SKM-1 (cell line): ENCODE data around the gene ADCY3.

Source experiments
- DNase-seq: peaks from one replicate; lab custom pipeline; 2025; ENCODE audit not compliant: unreplicated experiment; lab: John Stamatoyannopoulos, UW

Gene ADCY3

GRCh38 chr2:24920098-24920808 is at the start of gene ADCY3:
Gene ADCY3 (minus strand): TSS chr2:24920237. CDS start chr2:24918987, 1,250 bp downstream.
- no peak for DNase-seq

GRCh38 chr2:24969784-24970183 is 49.7 kb upstream of the ADCY3 start:
- DNase-seq, result no peak

- no peak for DNase-seq
Observed at GRCh38 chr2:24961903-24962302, 41.9 kb upstream of the ADCY3 start.

GRCh38 chr2:24959761-24960160 is 39.7 kb upstream of the ADCY3 start:
- DNase-seq, result no peak

- DNase-seq, result no peak
Observed at GRCh38 chr2:24958411-24958935, 38.4 kb upstream of the ADCY3 start.

GRCh38 chr2:24957976-24958375 is 37.9 kb upstream of the ADCY3 start:
- DNase-seq, result no peak

- no peak for DNase-seq
Observed at GRCh38 chr2:24957221-24957620, 37.2 kb upstream of the ADCY3 start.

GRCh38 chr2:24955921-24956320 is 35.9 kb upstream of the ADCY3 start:
- no peak for DNase-seq

- DNase-seq, result no peak
Observed at GRCh38 chr2:24955232-24955631, 35.2 kb upstream of the ADCY3 start.

GRCh38 chr2:24950102-24950501 is 30.1 kb upstream of the ADCY3 start:
- no peak for DNase-seq

GRCh38 chr2:24948506-24948905 is 28.5 kb upstream of the ADCY3 start:
- DNase-seq, result no peak

- no peak for DNase-seq
Observed at GRCh38 chr2:24947561-24948157, 27.6 kb upstream of the ADCY3 start.

GRCh38 chr2:24945907-24946306 is 25.9 kb upstream of the ADCY3 start:
- DNase-seq, result no peak

GRCh38 chr2:24943427-24944053 is 23.5 kb upstream of the ADCY3 start:
- DNase-seq, result no peak

GRCh38 chr2:24939353-24939752 is 19.3 kb upstream of the ADCY3 start:
- DNase-seq, result no peak

- DNase-seq, result no peak
Observed at GRCh38 chr2:24937236-24937635, 17.2 kb upstream of the ADCY3 start.

- no peak for DNase-seq
Observed at GRCh38 chr2:24935145-24935544, 15.1 kb upstream of the ADCY3 start.

- no peak for DNase-seq
Observed at GRCh38 chr2:24932715-24933114, 12.7 kb upstream of the ADCY3 start.

GRCh38 chr2:24930768-24931167 is 10.7 kb upstream of the ADCY3 start:
- no peak for DNase-seq

GRCh38 chr2:24929230-24929629 is 9.2 kb upstream of the ADCY3 start:
- no peak for DNase-seq

- DNase-seq, result no peak
Observed at GRCh38 chr2:24928036-24928435, 8.0 kb upstream of the ADCY3 start.

- no peak for DNase-seq
Observed at GRCh38 chr2:24926602-24927252, 6.7 kb upstream of the ADCY3 start.
